GM15510 (cell line): ENCODE data around the gene KMT5C.

ENCODE experiments used
- POLR2A ChIP-seq: IDR thresholded peaks from 3 replicates; pipeline ENCODE4 v1.6.1; 2011; ENCODE audit warnings: borderline replicate concordance; ENCODE audit not compliant: insufficient read length; ENCODE audit errors: extremely low read depth

KMT5C gene

GRCh38 chr19:55353356-55353802, 13.7 kb downstream of the KMT5C start:
- TF ChIP-seq POLR2A: no peak

- no peak for TF ChIP-seq POLR2A
Observed at GRCh38 chr19:55353803-55354697, 14.4 kb downstream of the KMT5C start.

GRCh38 chr19:55354698-55355212, 15.1 kb downstream of the KMT5C start, which contains the start of gene COX6B2:
Gene COX6B2 (minus strand): TSS chr19:55354719. CDS start chr19:55354521, 198 bp downstream.
- TF ChIP-seq POLR2A: no peak

GRCh38 chr19:55355213-55355821, 15.6 kb downstream of the KMT5C start:
- TF ChIP-seq POLR2A: no peak

- no peak for TF ChIP-seq POLR2A
Observed at GRCh38 chr19:55358493-55358892, 18.8 kb downstream of the KMT5C start.

- TF ChIP-seq POLR2A: no peak
Observed at GRCh38 chr19:55358943-55359908, 19.6 kb downstream of the KMT5C start.

- TF ChIP-seq POLR2A: no peak
Observed at GRCh38 chr19:55360902-55361301, 21.2 kb downstream of the KMT5C start.

GRCh38 chr19:55362174-55362989, 22.7 kb downstream of the KMT5C start:
- TF ChIP-seq POLR2A: no peak

- no peak for TF ChIP-seq POLR2A
Observed at GRCh38 chr19:55362990-55363716, 23.5 kb downstream of the KMT5C start, which contains the start of gene GARIN5B. Gene GARIN5B (minus strand): TSS chr19:55363260. CDS start chr19:55363066, 194 bp downstream.

- TF ChIP-seq POLR2A: no peak
Observed at GRCh38 chr19:55365245-55365644, 25.6 kb downstream of the KMT5C start.

GRCh38 chr19:55365964-55366363, 26.3 kb downstream of the KMT5C start:
- no peak for TF ChIP-seq POLR2A

GRCh38 chr19:55366790-55367189, 27.1 kb downstream of the KMT5C start:
- no peak for TF ChIP-seq POLR2A

GRCh38 chr19:55368106-55368505, 28.4 kb downstream of the KMT5C start:
- TF ChIP-seq POLR2A: no peak
